ENCODE results near the gene IL3. TPM values are rescaled to one million over a fixed set of nuclear protein-coding genes. Genes with fewer than 3 reads are reported as not detected.

The IL3 gene
- total and polyA plus RNA-seq, 9 of the 15 experiments (the other 6 are each of a cell fraction or from before 2014, with no cell fraction given): not detected

GRCh38 chr5:132025403-132025971 is 35.0 kb upstream of the IL3 start (continued):
- TF ChIP-seq ZBTB2 (IDR thresholded peaks at IDR 0.05): no peak
- no peak for TF ChIP-seq HDAC3 (IDR thresholded peaks at IDR 0.05; ENCODE audit: borderline replicate concordance, partially characterized antibody)
- no peak for TF ChIP-seq ZNF280A (IDR thresholded peaks at IDR 0.05; ENCODE audit: low read depth, partially characterized antibody)
- no peak for TF ChIP-seq PKNOX1 (IDR thresholded peaks at IDR 0.05)
- no peak for TF ChIP-seq GATA2 (CRISPR knock-in tag; IDR thresholded peaks at IDR 0.05)

- no peak overlapping the region for H2AFZ ChIP-seq (ENCODE audit: low read depth, low read length)
- H3K4me2 ChIP-seq (ENCODE audit: insufficient read depth, low read length): no peak overlapping the region
- BruUV-seq (replicated peaks): no TSS peak
- DNase-seq (ENCODE audit: extremely low read depth in 1 of 4, low spot score in 3 of 4): no peak
- H3K9ac ChIP-seq (ENCODE audit: insufficient read depth in 1 of 2, low read depth in 2 of 2, low read length in 2 of 2): no peak overlapping the region
- H3K9me3 ChIP-seq (replicated peaks; ENCODE audit: control insufficient read depth, insufficient read depth, low read depth, low read length): no peaks in the 10 kb centered on the region
- intact Hi-C loops (cut with micrococcal nuclease): no loop called here
- H3K4me3 ChIP-seq: no peak overlapping the region
- ChIA-PET POLR2A (no interaction called here), CTCF (ENCODE audit: low intra/inter-chr PET ratio) (no interaction called here)
- no peaks in the 10 kb centered on the region for H3K79me2 ChIP-seq (ENCODE audit: control insufficient read depth, insufficient read depth, low read length)
- no peak overlapping the region for H3K27ac ChIP-seq (ENCODE audit: extremely low read depth, low read depth, low read length)
- peaks cover 3 to 4% of the 10 kb centered on the region in 2 experiments; a peak in 2 of 5 replicates for H3K4me1 ChIP-seq (replicated peaks in 1 of 2; ENCODE audit: control insufficient read depth in 2 of 2, insufficient read depth in 2 of 2, low read length in 2 of 2)
- H3K36me3 ChIP-seq (ENCODE audit: control insufficient read depth, insufficient read depth, low read length): no peaks in the 10 kb centered on the region
- 7% methylated on average over 5 of the region's 5 CpGs for WGBS (ENCODE audit: insufficient coverage, low coverage, missing lambda C conversion rate)
- in situ Hi-C loops (cut with MboI): no loop called here
- H3K9me1 ChIP-seq (ENCODE audit: control insufficient read depth, insufficient read depth, low read length): no peaks in the 10 kb centered on the region
- no peaks in the 10 kb centered on the region for H4K20me1 ChIP-seq (replicated peaks; ENCODE audit: control insufficient read depth, insufficient read depth, low read length)
- no peak for FAIRE-seq
- H3K27me3 ChIP-seq (ENCODE audit: control insufficient read depth in 2 of 2, insufficient read depth in 2 of 2, low read length in 2 of 2): peaks cover 9 to 36% of the 10 kb centered on the region in 2 experiments; a peak in 4 of 5 replicates
- no peak for ATAC-seq
- no peak for TF ChIP-seq ZFPM2 (CRISPR knock-in tag; IDR thresholded peaks at IDR 0.05)
- TF ChIP-seq ZNF586 (CRISPR knock-in tag; conservative IDR thresholded peaks at IDR 0.05): no peak
- TF ChIP-seq E2F6 (IDR thresholded peaks at IDR 0.05; ENCODE audit: borderline replicate concordance in 1 of 2, extremely low read depth in 1 of 2, insufficient read depth in 1 of 2, insufficient read length in 1 of 2, low read depth in 1 of 2, low read length in 1 of 2, poor library complexity in 1 of 2, severe bottlenecking in 1 of 2): no peak
- no peak for TF ChIP-seq ZNF217 (CRISPR knock-in tag; IDR thresholded peaks at IDR 0.05)
- TF ChIP-seq CBX5 (IDR thresholded peaks at IDR 0.05; ENCODE audit: borderline replicate concordance, low read depth): no peak
- TF ChIP-seq NFYB (IDR thresholded peaks at IDR 0.05; ENCODE audit: extremely low read depth, insufficient read length): no peak
- TF ChIP-seq CAMTA2 (CRISPR knock-in tag; conservative IDR thresholded peaks at IDR 0.05): no peak
- TF ChIP-seq ZNF23 (CRISPR knock-in tag; IDR thresholded peaks at IDR 0.05): no peak
- TF ChIP-seq ZNF124 (CRISPR knock-in tag; IDR thresholded peaks at IDR 0.05): no peak
Measured at GRCh38 chr5:132026516-132027008, 33.9 kb upstream of the IL3 start.

Measured in K562 (cell line).